Spleen (tissue), 7 donors: ENCODE data around the gene CBFA2T2.

ENCODE experiments used
- POLR2A ChIP-seq, 3 donors: fragments of 450-650 bp; IDR thresholded peaks; one replicate each; pipeline ENCODE4 v1.5.1; 2017; ENCODE audit warnings: antibody characterized with exemption in 3 of 3, mild to moderate bottlenecking in 1 of 3
- POLR2AphosphoS5 ChIP-seq, 3 donors: sonication (generic); formaldehyde crosslinking; IDR thresholded peaks; one replicate each; pipeline ENCODE4 v1.5.1; 2017; ENCODE audit warnings: antibody characterized with exemption in 3 of 3
- TF ChIP-seq, protein P1 (sequence below), 11 experiments: fragments of 200-600 bp in 7 of 11; fragments of 450-650 bp in 4 of 11; sonication (generic) in 4 of 11; IDR thresholded peaks in 8 of 11; conservative IDR thresholded peaks in 3 of 11; 1 replicate in 7 of 11; 2 replicates in 4 of 11; pipeline versions ENCODE4 v1.4.0 to v1.8.0; 2016 to 2021; ENCODE audit warnings: antibody characterized with exemption in 11 of 11, inconsistent platforms in 4 of 11, mild to moderate bottlenecking in 1 of 11
- donor health status: DM: no; HTN: no; CAD: no; lungs with moderate emphysema.
- donor health status: DM: no; HTN: no; CAD: no.
- donor health status: DM: no; HTN: no; CAD: no.

- TF ChIP-seq, protein P1, sequence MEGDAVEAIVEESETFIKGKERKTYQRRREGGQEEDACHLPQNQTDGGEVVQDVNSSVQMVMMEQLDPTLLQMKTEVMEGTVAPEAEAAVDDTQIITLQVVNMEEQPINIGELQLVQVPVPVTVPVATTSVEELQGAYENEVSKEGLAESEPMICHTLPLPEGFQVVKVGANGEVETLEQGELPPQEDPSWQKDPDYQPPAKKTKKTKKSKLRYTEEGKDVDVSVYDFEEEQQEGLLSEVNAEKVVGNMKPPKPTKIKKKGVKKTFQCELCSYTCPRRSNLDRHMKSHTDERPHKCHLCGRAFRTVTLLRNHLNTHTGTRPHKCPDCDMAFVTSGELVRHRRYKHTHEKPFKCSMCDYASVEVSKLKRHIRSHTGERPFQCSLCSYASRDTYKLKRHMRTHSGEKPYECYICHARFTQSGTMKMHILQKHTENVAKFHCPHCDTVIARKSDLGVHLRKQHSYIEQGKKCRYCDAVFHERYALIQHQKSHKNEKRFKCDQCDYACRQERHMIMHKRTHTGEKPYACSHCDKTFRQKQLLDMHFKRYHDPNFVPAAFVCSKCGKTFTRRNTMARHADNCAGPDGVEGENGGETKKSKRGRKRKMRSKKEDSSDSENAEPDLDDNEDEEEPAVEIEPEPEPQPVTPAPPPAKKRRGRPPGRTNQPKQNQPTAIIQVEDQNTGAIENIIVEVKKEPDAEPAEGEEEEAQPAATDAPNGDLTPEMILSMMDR (IDR thresholded peaks at IDR 0.05 in 8 of 11, conservative IDR thresholded peaks at IDR 0.05 in 3 of 11) = no peak
- TF ChIP-seq POLR2A (IDR thresholded peaks at IDR 0.05) = no peak
- TF ChIP-seq POLR2AphosphoS5 (IDR thresholded peaks at IDR 0.05) = no peak
Observed at GRCh38 chr20:33601861-33602260, 112.0 kb downstream of the CBFA2T2 start.
